AG09309 (cell line): ENCODE data around the gene LRPAP1.
"Not testable (repeated sequence)": the region's sequence is repeated elsewhere in the genome, so short reads cannot be mapped to it uniquely, and the experiment has no call there.

Source experiments
- DNase-seq: peaks from one replicate; pipeline ENCODE4 v3.0.0-alpha.2; 2010; ENCODE audit warnings: low read depth
- H3K4me3 ChIP-seq: 2 replicates; pipeline ENCODE4 v1.5.1; 2011; ENCODE audit warnings: mild to moderate bottlenecking, low read depth, low read length, moderate library complexity; ENCODE audit not compliant: control insufficient read depth
- CTCF ChIP-seq: IDR thresholded peaks from 2 replicates; pipeline ENCODE4 v1.5.1; 2011; ENCODE audit warnings: mild to moderate bottlenecking, low read depth, low read length, inconsistent platforms; ENCODE audit not compliant: insufficient read depth, control insufficient read depth; ENCODE audit errors: missing control alignments

LRPAP1 gene

GRCh38 chr4:3512279-3512678 is 19.9 kb downstream of the LRPAP1 start:
- no peak for DNase-seq
- TF ChIP-seq CTCF, result no peak
- H3K4me3 ChIP-seq, result no peak overlapping the region

GRCh38 chr4:3511601-3512000 is 20.6 kb downstream of the LRPAP1 start:
- DNase-seq, result not testable (repeated sequence)

GRCh38 chr4:3511187-3511586 is 21.0 kb downstream of the LRPAP1 start:
- TF ChIP-seq CTCF, result no peak

More at GRCh38 chr4:3511601-3512000, 20.6 kb downstream of the LRPAP1 start:
- not testable (repeated sequence) for H3K4me3 ChIP-seq

GRCh38 chr4:3510481-3510880 is 21.7 kb downstream of the LRPAP1 start:
- DNase-seq, result no peak
- H3K4me3 ChIP-seq, result no peak overlapping the region

More at GRCh38 chr4:3511187-3511586, 21.0 kb downstream of the LRPAP1 start:
- no peak overlapping the region for H3K4me3 ChIP-seq
- no peak for DNase-seq

GRCh38 chr4:3508542-3508941 is 23.7 kb downstream of the LRPAP1 start:
- no peak overlapping the region for H3K4me3 ChIP-seq
- DNase-seq, result no peak
- no peak for TF ChIP-seq CTCF

More at GRCh38 chr4:3510481-3510880, 21.7 kb downstream of the LRPAP1 start:
- no peak for TF ChIP-seq CTCF

GRCh38 chr4:3505231-3505630 is 27.0 kb downstream of the LRPAP1 start:
- no peak for TF ChIP-seq CTCF
- DNase-seq, result no peak

GRCh38 chr4:3502941-3503936 is 29.0 kb downstream of the LRPAP1 start:
- H3K4me3 ChIP-seq, result no peak overlapping the region
- DNase-seq, result no peak
- no peak for TF ChIP-seq CTCF

More at GRCh38 chr4:3505231-3505630, 27.0 kb downstream of the LRPAP1 start:
- no peak overlapping the region for H3K4me3 ChIP-seq
